GM12875 (cell line): ENCODE data around the gene ITPR1.
"Not testable (repeated sequence)": the region's sequence is repeated elsewhere in the genome, so short reads cannot be mapped to it uniquely, and the experiment has no call there.

Experiments
- H3K4me3 ChIP-seq: one replicate; pipeline ENCODE4 v1.5.1; 2011; ENCODE audit warnings: low read depth, low read length, control low read depth
- CTCF ChIP-seq: IDR thresholded peaks from 2 replicates; pipeline ENCODE4 v1.5.1; 2011; ENCODE audit warnings: low read depth, mild to moderate bottlenecking, control low read depth, inconsistent platforms, low read length, moderate library complexity, borderline replicate concordance; ENCODE audit not compliant: insufficient read depth

ITPR1 gene

GRCh38 chr3:4756855-4757574 lies 263.9 kb downstream of the ITPR1 start:
- no peak overlapping the region for H3K4me3 ChIP-seq
- no peak for TF ChIP-seq CTCF

GRCh38 chr3:4757575-4758248 lies 264.6 kb downstream of the ITPR1 start:
- no peak for TF ChIP-seq CTCF
- no peak overlapping the region for H3K4me3 ChIP-seq

- no peak for TF ChIP-seq CTCF
- H3K4me3 ChIP-seq: no peak overlapping the region
Measured at GRCh38 chr3:4758249-4758860, 265.2 kb downstream of the ITPR1 start.

GRCh38 chr3:4758957-4759656 lies 266.0 kb downstream of the ITPR1 start:
- TF ChIP-seq CTCF: no peak
- no peak overlapping the region for H3K4me3 ChIP-seq

GRCh38 chr3:4759689-4760312 lies 266.7 kb downstream of the ITPR1 start:
- no peak overlapping the region for H3K4me3 ChIP-seq
- TF ChIP-seq CTCF: no peak

- H3K4me3 ChIP-seq: no peak overlapping the region
- TF ChIP-seq CTCF: no peak
Measured at GRCh38 chr3:4761759-4762158, 268.6 kb downstream of the ITPR1 start.

GRCh38 chr3:4762481-4763230 lies 269.5 kb downstream of the ITPR1 start:
- not testable (repeated sequence) for H3K4me3 ChIP-seq
